ENCODE measurements around the gene SNED1.

SNED1 gene

DNA sequence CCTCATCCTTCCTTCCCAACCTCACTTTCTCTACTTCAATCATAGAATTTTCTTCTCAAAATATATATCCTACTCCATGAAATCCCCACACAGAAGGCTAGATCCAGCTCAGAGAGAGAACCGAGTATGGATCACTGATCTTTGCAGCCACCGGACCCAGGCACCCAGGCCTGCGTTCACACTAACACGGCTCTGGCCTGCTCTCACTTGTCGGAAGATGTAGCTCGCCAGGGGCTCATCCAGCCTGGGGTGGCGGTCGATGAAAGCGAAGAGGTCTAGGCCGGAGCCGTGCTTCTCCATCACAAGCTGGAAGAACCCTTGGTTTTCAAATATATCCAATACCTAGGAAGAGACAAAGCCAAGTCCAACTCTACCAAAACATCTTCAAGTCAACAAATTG, 116.4 kb downstream of the SNED1 start:
- H3K36me3 Mint-ChIP-seq (ENCODE audit: low read depth), result peaks cover 90% of the 10 kb centered on the region
- H3K4me3 Mint-ChIP-seq, result no peak overlapping the region
- no peaks in the 10 kb centered on the region for H3K27me3 Mint-ChIP-seq
- peaks cover 41% of the 10 kb centered on the region for H3K4me1 Mint-ChIP-seq (ENCODE audit: low read depth)
- DNase-seq, result no peak
- H3K27ac Mint-ChIP-seq, result no peak overlapping the region
- H3K9me3 Mint-ChIP-seq, result no peaks in the 10 kb centered on the region

DNA sequence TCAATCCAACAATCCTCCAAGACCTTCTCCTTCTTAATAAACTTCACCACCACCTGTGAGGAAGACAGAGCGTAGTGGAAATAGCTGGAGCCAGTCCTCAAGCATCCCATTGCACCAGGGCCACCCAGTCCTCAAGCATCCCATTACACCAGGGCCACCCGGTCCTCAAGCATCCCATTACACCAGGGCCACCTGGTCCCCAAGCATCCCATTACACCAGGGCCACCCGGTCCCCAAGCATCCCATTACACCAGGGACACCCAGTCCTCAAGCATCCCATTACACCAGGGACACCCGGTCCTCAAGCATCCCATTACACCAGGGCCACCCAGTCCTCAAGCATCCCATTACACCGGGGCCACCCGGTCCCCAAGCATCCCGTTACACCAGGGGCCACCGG, 116.9 kb downstream of the SNED1 start:
- peaks cover 37% of the 10 kb centered on the region for H3K4me1 Mint-ChIP-seq (ENCODE audit: low read depth)
- H3K4me3 Mint-ChIP-seq, result no peak overlapping the region
- H3K9me3 Mint-ChIP-seq, result no peaks in the 10 kb centered on the region
- H3K36me3 Mint-ChIP-seq (ENCODE audit: low read depth), result peaks cover 90% of the 10 kb centered on the region
- DNase-seq, result no peak
- no peak overlapping the region for H3K27ac Mint-ChIP-seq
- H3K27me3 Mint-ChIP-seq, result no peaks in the 10 kb centered on the region

- H3K27ac Mint-ChIP-seq, result peak overlapping the region; percentile 50
- H3K9me3 Mint-ChIP-seq, result peaks cover 3% of the 10 kb centered on the region
- H3K27me3 Mint-ChIP-seq, result no peaks in the 10 kb centered on the region
- no peak overlapping the region for H3K4me3 Mint-ChIP-seq
- peaks cover 36% of the 10 kb centered on the region for H3K4me1 Mint-ChIP-seq (ENCODE audit: low read depth)
- H3K36me3 Mint-ChIP-seq (ENCODE audit: low read depth), result peaks cover 90% of the 10 kb centered on the region
- no peak for DNase-seq
Observed at GRCh38 chr2:241116606-241117560, 118.5 kb downstream of the SNED1 start.

DNA sequence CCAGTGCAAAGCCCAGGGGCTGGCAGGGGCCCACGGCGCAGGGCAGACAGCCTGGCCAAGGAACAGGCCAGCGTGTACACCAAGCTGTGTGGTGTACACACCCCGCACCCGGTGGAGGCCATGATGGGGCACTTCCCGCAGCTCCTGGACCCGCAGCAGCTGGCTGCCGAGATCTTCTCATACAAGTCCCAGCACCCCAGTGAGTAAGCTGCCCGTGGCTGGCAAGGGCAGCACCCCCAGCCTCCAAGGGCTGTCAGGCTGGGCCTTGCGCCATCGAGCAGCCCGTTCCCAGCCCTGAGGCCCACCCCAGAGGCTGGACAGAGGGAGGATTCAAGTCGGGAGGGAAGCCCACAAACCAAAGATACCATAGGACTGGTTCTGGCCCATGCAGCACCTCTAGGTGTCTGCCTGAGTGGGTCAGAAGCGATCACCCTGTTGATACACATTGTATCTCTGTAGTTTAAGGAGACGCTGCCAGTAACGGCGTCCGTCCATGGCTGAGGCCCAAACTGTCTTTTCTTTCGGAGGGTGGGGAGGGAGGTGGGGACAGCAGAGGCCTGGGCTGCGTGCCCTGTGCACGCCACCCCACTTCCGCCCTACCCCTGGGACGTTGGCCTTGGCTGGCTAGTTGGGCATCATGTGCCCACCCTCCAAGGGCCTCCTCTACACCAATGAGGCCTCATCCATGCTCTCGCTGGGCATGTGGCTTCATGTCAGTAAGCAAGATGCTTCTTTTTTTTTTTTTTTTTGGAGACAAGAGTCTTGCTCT, 120.5 kb downstream of the SNED1 start:
- no peaks in the 10 kb centered on the region for H3K27me3 Mint-ChIP-seq
- H3K4me3 Mint-ChIP-seq, result no peak overlapping the region
- H3K9me3 Mint-ChIP-seq, result peaks cover 3% of the 10 kb centered on the region
- H3K4me1 Mint-ChIP-seq (ENCODE audit: low read depth), result peaks cover 27% of the 10 kb centered on the region
- H3K27ac Mint-ChIP-seq, result no peak overlapping the region
- H3K36me3 Mint-ChIP-seq (ENCODE audit: low read depth), result peaks cover 91% of the 10 kb centered on the region
- no peak for DNase-seq

- peaks cover 3% of the 10 kb centered on the region for H3K9me3 Mint-ChIP-seq
- H3K36me3 Mint-ChIP-seq (ENCODE audit: low read depth), result peaks cover 84% of the 10 kb centered on the region
- DNase-seq, result no peak
- H3K27me3 Mint-ChIP-seq, result no peaks in the 10 kb centered on the region
- H3K4me3 Mint-ChIP-seq, result no peak overlapping the region
- H3K4me1 Mint-ChIP-seq (ENCODE audit: low read depth), result peaks cover 29% of the 10 kb centered on the region
- H3K27ac Mint-ChIP-seq, result no peak overlapping the region
Observed at GRCh38 chr2:241120440-241120839, 122.0 kb downstream of the SNED1 start.

- DNase-seq, result no peak
- Mint-ChIP-seq H3K4me1 (ENCODE audit: low read depth) (peaks cover 31% of the 10 kb centered on the region), H3K9me3 (peaks cover 3% of the 10 kb centered on the region), H3K27ac (no peak overlapping the region), H3K4me3 (no peak overlapping the region), H3K36me3 (ENCODE audit: low read depth) (peaks cover 84% of the 10 kb centered on the region), H3K27me3 (no peaks in the 10 kb centered on the region)
Observed at GRCh38 chr2:241121008-241121407, 122.6 kb downstream of the SNED1 start.

- Mint-ChIP-seq H3K9me3 (peaks cover 3% of the 10 kb centered on the region), H3K27me3 (no peaks in the 10 kb centered on the region), H3K36me3 (ENCODE audit: low read depth) (peaks cover 84% of the 10 kb centered on the region), H3K4me3 (no peak overlapping the region), H3K27ac (peak overlapping the region; percentile 33), H3K4me1 (ENCODE audit: low read depth) (peaks cover 41% of the 10 kb centered on the region)
- no peak for DNase-seq
Observed at GRCh38 chr2:241122376-241123002, 124.1 kb downstream of the SNED1 start.

GRCh38 chr2:241123816-241124536, 125.6 kb downstream of the SNED1 start:
- H3K36me3 Mint-ChIP-seq (ENCODE audit: low read depth), result peaks cover 83% of the 10 kb centered on the region
- H3K4me3 Mint-ChIP-seq, result peak overlapping the region; percentile 12
- H3K27ac Mint-ChIP-seq, result peak overlapping the region; percentile 68
- no peaks in the 10 kb centered on the region for H3K27me3 Mint-ChIP-seq
- H3K9me3 Mint-ChIP-seq, result peaks cover 3% of the 10 kb centered on the region
- no peak for DNase-seq
- peaks cover 51% of the 10 kb centered on the region for H3K4me1 Mint-ChIP-seq (ENCODE audit: low read depth)

GRCh38 chr2:241125626-241126025, 127.2 kb downstream of the SNED1 start:
- no peaks in the 10 kb centered on the region for H3K27me3 Mint-ChIP-seq
- no peak for DNase-seq
- peaks cover 57% of the 10 kb centered on the region for H3K4me1 Mint-ChIP-seq (ENCODE audit: low read depth)
- peak overlapping the region; percentile 50 for H3K27ac Mint-ChIP-seq
- peaks cover 3% of the 10 kb centered on the region for H3K9me3 Mint-ChIP-seq
- peaks cover 87% of the 10 kb centered on the region for H3K36me3 Mint-ChIP-seq (ENCODE audit: low read depth)
- no peak overlapping the region for H3K4me3 Mint-ChIP-seq

DNA sequence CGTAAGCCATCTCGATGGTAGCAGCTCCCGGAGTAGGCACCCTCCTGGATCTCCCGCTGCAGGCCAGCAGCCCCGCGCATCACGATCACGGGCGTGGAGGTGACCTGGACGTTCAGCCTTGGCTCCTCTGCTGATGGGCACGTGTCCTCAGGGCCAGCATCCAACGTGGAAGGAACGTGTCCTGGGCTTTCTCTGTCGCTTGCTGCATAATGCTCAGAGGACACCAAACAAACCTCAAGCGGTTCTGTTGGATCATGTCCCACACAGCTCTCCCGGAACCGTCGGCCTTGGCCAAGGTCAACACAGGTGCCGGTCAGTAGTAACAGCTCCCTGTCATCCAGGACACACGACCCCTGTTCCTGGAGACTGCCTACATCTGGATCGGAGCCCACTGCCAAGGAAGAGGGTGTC, 127.8 kb downstream of the SNED1 start:
- H3K4me3 Mint-ChIP-seq, result no peak overlapping the region

DNA sequence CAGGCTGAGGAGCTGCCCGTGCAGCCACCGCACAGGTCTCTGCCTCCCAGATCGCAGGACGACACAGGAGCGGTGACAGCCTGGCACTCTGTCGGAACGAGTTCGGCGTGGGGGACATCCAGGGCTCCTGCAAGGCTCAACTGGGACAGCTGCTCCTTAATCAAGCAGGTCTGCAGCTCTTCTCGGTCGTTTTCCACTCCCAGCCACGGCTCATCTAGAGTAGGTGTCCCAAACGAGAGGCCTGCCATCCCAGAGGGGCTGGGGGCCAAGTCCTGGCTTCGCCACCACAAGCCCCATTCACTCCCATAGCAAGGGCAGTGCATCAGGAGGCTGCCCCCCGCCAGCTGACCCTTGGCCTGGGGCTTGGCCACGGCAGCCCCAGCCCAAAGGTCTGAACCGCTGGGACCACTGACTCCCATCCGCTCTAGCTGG, 128.4 kb downstream of the SNED1 start:
- H3K27ac Mint-ChIP-seq, result peak overlapping the region; percentile 95
- H3K27me3 Mint-ChIP-seq, result no peaks in the 10 kb centered on the region
- peaks cover 81% of the 10 kb centered on the region for H3K36me3 Mint-ChIP-seq (ENCODE audit: low read depth)
- H3K4me1 Mint-ChIP-seq (ENCODE audit: low read depth), result peaks cover 47% of the 10 kb centered on the region
- H3K9me3 Mint-ChIP-seq, result no peaks in the 10 kb centered on the region
- H3K4me3 Mint-ChIP-seq, result no peak overlapping the region
- no peak for DNase-seq

More for the DNA sequence above, 127.8 kb downstream of the SNED1 start:
- H3K36me3 Mint-ChIP-seq (ENCODE audit: low read depth), result peaks cover 84% of the 10 kb centered on the region
- peak overlapping the region; percentile 50 for H3K27ac Mint-ChIP-seq
- no peaks in the 10 kb centered on the region for H3K9me3 Mint-ChIP-seq
- H3K4me1 Mint-ChIP-seq (ENCODE audit: low read depth), result peaks cover 52% of the 10 kb centered on the region
- no peaks in the 10 kb centered on the region for H3K27me3 Mint-ChIP-seq
- DNase-seq, result no peak

GRCh38 chr2:241128266-241128665, 129.8 kb downstream of the SNED1 start:
- H3K27ac Mint-ChIP-seq, result peak overlapping the region; percentile 95
- H3K4me3 Mint-ChIP-seq, result peak overlapping the region; percentile 56
- H3K9me3 Mint-ChIP-seq, result no peaks in the 10 kb centered on the region
- no peaks in the 10 kb centered on the region for H3K27me3 Mint-ChIP-seq
- H3K4me1 Mint-ChIP-seq (ENCODE audit: low read depth), result peaks cover 45% of the 10 kb centered on the region
- H3K36me3 Mint-ChIP-seq (ENCODE audit: low read depth), result peaks cover 81% of the 10 kb centered on the region
- no peak for DNase-seq

DNA sequence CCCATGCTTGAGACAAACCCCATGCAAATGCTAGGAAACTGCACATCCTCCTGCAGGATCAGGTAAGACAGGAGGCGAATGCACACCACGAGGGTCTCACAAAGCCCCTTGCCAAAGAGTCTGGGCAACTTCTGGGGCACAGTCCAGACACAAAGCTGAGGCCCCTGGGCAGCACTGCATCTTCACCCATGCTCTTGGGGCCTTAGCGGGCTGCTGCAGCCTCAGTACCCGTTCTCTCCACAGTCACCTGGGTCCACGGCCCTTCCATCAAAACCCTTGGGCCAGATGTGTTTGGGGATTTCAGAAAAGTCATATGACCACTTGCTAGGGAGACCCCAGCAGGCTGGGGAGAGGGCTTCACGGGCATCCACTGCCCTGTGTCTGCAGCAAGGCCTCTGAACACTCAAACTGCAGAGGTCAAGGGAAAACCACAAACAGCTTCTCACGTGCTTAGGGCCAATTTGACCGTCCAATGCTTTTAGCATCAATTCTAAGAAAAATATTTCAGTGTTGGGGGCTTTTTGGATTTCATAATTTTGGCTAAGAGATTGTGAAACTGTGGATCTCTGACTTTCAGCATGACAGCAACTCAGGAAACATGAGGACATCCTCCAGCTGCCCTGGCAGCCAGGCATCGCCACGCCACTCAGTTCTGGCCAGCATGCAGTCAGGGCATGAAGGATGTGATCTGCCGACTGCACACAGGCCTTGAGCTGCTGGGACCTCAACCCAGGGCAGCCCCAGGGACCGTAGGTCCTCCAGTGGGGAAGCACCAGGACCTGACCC, 130.9 kb downstream of the SNED1 start:
- Mint-ChIP-seq H3K9me3 (no peaks in the 10 kb centered on the region), H3K4me1 (ENCODE audit: low read depth) (peaks cover 39% of the 10 kb centered on the region), H3K27ac (peak overlapping the region; percentile 95), H3K27me3 (no peaks in the 10 kb centered on the region), H3K4me3 (no peak overlapping the region), H3K36me3 (ENCODE audit: low read depth) (peaks cover 82% of the 10 kb centered on the region)
- no peak for DNase-seq
